D341Med (cell line): ENCODE results near the gene FRMD6.
"Not testable (repeated sequence)": the region's sequence is repeated elsewhere in the genome, so short reads cannot be mapped to it uniquely, and the experiment has no call there.

Source experiments
- DNase-seq: peaks from one replicate; pipeline ENCODE4 v3.0.0; 2012; ENCODE audit warnings: low spot score

FRMD6 gene

GRCh38 chr14:51630987-51631386, 20.7 kb upstream of the FRMD6 start:
- DNase-seq: no peak

GRCh38 chr14:51633298-51633697, 18.4 kb upstream of the FRMD6 start:
- not testable (repeated sequence) for DNase-seq

DNA sequence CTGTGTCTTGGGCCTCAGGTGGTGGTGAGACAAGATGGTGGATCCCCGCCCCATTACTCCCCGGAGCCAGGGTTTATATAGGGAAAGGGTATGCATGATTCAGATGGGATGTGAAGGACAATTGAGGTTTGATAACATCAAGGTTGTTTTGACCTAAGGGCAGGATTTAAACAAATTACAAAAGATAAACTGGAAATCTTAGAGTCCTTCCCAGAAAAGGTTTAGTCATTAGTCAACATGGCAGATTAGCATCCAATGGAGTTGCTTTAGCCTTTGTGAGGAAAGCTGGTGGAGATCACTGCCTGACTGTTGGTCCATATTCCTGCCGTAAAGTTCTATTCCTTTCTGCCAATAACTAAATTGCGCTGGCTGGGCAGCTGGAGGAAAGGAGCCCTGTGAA, 15.6 kb upstream of the FRMD6 start:
- no peak for DNase-seq

- DNase-seq: peak; percentile 20
Observed at GRCh38 chr14:51638071-51638944, 13.4 kb upstream of the FRMD6 start.

- DNase-seq: no peak
Observed at GRCh38 chr14:51639668-51640316, 11.9 kb upstream of the FRMD6 start.

DNA sequence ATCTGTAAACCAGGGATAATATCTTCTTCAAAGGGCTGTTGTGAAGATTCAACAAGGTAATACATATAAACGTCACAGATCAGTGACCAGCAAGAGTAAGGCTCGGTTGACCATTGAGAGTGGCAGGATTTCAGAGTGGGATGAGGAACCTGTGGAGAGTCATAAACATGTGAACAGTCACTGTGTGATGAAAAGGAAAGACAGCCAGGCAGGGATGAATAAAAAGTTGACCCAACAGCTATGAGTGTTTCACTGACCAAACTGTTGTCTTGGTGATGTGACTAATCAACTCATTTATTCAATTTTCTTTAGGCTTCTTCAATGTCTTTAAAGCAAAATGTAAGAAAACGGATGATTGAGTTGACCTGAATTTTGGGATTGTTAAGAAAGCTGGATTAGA, 8.6 kb upstream of the FRMD6 start:
- no peak for DNase-seq

DNA sequence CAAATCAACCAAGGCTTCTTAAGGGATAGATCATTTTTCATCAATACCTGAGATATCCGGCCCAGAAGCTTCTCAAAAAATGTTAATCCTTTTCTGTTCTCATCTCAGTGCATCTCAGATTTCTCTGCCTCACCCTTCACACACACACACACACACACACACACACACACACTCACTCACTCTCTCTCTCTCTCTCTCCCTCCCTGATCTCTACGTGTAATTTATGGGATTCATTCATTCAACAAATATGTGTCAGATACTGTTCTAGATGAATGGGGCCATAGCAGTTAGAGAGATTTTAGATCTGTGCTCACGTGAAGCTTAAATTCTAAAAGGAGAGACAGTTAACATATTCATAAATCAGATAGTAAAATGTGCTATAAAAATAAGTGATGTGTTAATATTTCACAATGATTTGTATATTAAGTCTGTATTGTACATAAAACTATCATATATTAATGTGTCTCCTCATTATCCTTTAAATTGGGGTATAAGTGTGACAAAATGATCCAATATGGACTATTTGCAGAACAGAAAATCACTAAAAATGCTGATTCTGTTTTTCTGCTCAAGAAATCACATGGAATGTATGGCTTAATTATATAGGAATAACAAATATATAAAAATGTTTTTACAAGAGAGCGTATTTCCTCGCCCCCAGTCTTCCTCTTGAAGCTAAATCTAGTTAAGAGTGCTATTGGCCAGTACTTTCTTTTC, 7.3 kb upstream of the FRMD6 start:
- DNase-seq: no peak

DNA sequence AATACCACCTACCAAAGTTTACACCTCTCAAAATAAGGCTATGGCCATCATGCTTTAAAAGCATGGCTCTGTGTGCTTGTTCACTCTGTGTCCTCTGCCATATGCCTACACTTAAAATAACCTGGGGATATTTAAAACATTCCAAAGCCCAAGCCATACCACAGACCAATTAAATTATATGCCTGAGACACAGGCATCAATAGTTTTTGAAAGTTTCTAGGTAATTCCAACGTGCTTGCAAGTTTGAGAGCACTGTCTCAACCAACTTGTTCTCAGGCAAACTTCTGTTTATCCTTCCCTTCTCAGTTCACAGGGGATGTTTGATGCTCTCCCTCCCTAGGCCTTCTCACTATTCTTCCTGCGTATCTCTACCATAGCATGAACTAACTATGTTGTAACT, 3.4 kb upstream of the FRMD6 start:
- DNase-seq: no peak

DNA sequence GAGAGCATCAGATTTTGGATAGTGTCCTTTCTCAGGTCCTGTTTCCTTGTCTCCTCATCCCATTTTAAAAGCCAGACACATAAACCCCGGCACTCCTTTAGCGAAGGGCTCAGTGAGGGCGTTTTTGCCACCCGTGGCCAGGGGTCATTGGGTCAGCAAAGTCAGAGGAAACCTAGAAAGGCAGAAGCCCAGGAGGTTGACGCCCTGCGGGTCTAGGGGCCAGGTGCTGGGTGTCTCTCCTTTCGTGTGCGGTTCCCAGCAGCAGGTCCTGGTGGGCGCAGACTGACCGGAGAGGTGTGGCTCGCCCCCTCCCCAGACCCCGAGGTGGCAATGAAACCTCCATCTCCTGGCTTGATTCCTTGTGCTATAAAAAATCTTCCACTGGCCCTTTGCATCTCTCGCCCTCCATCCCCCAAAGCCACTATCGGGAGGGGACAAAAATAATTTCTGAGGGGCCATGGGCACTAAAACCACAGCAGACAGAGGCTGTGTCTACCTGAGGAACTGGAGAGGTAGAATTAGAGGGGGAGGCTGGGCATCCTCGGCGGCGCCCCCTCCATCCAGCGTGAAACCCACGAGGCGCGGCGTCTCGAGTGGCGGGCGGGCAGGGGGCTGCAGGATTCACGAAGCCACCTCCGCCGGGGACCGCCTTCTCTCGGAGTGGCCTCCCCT, 858 bp upstream of the FRMD6 start:
- peak; percentile 21 for DNase-seq

DNA sequence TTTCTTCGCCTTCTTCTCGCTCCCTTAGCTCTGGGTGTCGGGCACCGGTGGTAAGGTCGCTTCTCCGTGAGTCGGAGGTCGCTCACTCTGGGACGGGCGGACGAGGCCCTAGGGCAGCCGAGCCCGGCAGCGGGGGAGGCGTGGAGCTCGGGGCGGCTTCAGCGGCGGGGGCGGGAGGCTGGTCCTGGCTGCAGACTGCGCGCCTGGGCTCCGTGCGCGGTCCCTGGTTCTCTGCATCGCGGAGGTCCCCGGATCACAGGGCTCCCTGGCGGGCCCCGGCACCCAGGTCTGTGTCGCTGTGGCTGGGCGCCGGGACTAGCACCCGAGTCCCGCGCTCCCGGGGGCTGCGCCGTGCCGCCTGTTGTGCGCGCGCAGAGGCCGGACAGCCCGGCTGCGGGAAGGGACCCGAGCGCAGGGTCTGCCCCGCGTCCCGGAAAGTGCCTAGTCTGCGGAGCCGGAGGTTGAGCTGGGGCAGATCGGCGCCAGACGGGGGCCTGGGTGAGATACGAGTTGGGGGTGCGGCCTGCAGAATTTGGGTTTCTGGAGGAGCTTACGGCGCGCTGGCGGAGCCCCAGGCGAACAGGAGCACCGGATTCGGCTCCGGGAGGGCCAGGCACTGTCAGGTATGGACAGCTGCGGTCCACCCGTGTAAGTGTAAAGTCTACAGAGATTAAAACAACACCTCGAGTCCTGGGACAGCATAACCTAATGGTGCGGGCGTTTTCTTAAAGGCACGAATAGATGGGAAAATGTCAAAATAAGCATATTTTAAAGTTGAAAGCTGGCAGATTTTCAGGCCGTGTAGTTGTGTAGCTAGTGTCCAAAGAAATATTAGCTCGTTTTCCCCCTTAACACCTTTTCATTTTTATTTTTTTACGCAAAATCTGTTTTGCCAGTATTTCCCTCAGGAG, 713 bp downstream of the FRMD6 start:
- peak; percentile 71 for DNase-seq

DNA sequence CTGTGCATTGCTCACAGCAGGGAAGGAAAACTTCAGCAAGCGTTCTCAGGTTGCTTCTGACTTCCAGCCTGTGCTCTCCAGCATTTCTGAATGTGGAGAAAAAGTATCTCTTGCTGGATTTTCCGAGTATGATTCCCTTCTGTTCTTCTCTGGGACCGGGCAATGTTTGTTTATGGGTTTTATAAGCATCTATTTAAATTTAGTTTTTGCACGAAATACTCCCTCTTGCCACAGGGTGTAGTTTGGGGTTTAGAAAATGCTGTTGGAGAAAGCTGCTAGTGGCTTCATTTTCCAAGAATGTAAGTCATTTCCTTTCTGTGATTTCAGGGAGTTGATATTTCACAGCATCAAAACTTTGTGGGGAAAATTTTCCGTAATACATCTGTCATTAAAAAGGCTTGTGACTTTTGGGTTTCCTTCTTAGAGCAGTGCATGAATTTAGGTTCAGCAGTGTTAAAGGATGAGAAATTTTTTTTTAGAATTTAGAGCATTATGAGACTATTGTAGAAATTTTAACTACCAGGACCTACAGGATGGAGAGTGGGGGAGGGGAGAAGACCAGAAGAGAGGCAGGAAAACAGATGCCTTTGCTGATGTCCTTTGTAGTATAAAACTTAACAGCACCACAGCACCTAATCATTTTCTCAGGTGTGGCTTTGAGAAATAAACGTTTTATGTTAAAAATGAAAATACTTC, 1.5 kb downstream of the FRMD6 start:
- no peak for DNase-seq

GRCh38 chr14:51653775-51654532, 2.2 kb downstream of the FRMD6 start:
- DNase-seq: no peak

- DNase-seq: no peak
Observed at GRCh38 chr14:51654533-51654845, 2.8 kb downstream of the FRMD6 start.

DNA sequence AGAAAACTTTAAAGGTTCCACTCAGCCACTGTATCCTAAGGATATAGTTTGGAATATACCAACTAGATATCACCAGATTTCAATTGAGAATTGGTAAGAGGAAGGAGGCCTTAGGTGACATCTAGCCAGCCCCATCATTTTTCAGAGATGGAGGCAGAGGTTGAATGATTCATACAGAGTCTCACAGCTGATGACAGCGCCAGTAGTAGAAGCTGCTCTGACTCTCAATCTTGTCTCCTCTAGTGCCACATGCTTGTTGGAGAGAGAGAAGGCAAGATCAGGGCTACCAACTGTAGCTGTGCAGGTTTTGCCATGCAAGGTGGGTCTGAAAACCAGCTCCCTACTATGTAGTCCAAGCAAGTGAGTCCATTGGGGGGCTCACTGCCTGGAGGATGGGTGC, 6.1 kb downstream of the FRMD6 start:
- no peak for DNase-seq

GRCh38 chr14:51658441-51659173, 6.9 kb downstream of the FRMD6 start:
- no peak for DNase-seq

- no peak for DNase-seq
Observed at GRCh38 chr14:51660741-51661140, 9.0 kb downstream of the FRMD6 start.

DNA sequence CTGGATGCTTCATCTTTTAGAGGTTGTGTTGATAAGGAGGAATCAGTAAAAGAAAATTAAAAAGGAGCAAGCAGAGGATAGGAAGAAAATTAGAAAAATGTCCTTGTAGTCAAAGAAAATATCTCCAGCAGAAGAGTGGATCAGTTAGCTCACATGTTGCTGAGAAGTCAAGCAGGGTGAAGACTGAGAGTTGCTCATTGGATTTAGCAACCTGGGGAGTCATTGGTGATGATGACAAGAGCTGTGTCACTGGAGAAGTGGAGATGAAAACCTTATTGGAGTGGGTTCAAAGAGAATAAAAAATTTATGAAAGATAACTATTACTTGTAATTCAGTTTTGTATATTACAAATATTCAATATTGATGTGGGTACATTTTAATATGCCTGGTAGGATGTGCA, 9.8 kb downstream of the FRMD6 start:
- no peak for DNase-seq

- no peak for DNase-seq
Observed at GRCh38 chr14:51663783-51664326, 12.1 kb downstream of the FRMD6 start.

- no peak for DNase-seq
Observed at GRCh38 chr14:51666070-51666469, 14.4 kb downstream of the FRMD6 start.
